ENCODE results near the gene SIX3. TPM values are rescaled to one million over a fixed set of nuclear protein-coding genes. Genes with fewer than 3 reads are reported as not detected.

The SIX3 gene
- total and polyA plus RNA-seq, 2 of the 4 experiments (the other 2 are of a cell fraction), result not detected

DNA sequence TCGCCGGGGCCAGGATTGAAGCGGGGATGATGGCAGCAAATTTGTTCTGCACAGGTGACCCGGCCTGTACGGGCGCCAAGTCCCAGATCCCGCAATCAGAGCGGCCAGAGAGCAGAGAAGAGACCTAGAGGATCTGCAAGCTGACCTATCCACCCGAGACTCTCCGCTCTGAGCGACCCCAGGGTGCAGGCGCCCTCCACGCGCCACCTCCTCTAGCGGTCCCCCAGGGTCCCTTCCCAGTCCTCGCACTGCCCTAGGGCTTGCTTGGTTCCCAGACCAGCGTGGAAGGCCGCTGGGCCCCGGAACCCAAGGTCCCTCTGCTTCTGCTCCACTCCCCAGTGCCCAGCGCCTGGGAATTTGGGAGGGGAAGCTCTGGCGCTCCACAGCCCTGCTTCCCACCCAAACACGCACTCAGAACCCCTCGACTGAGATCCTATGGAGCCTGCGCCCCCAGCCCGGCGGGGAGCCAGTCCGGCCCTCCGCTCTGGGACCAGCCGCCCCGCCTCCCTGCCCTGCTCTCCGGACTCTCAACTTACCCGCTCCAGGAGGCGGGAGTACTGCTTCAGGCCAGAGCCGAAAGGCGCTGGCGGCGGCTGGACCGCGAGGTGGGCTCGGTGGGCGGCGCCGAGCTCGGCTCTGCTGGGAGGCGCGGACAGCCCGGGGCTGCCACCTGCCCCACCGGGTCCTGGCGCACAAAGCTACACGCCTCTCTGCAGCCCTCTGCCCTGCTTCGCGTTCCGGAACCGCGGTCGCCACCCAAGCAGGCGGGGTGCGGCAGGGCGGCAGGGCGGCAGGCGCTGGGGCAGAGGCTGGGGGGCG, 3.0 kb upstream of the SIX3 start (continued):
- no peak for TF ChIP-seq RCOR1 (IDR thresholded peaks at IDR 0.05; ENCODE audit: insufficient replicate concordance, low read length)

DNA sequence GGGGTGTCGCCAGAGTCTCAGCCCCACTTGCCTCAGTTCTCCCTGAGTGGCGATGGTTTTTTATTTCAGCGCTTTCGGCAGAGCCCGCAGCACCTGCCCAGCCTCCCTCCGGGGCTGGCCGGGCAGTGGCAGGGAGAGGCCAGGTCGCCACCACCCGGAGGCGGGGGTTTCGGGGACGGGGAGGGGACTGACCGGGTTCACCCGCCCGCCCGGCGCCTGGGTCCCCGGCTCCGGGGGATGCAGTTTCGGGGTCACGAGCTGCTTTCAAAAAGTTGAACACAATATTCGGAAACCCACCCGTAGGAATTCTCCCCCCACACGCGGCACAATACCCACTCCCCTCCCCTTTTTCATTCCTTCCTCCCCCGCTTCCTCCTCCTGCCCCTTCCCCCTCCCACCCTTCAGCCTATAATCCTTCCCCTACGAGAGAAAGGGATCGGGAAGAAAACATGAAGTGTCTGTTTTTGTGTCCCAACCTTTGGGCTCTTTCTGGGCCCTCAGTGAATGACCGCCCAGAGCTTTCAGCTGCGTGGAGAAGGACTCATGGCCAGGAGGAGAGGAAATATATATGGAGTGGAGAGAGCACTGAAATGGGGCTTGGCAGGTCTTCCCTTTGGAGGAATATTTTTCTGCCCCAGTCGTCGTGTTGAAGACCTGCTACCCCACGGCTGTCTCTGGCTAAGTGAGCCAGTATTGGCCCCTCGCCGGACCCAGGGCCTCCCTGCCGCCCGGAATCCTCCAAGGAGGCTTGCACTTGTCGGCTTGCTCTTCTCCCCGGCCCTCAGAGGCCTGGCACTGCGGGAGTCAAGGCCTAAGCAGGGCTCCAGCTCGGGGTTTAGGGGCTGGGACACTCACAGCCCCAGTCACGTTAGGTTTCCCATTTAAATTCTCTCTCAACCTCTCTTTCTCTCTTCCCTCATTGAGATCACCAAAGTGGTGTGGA, 2.1 kb upstream of the SIX3 start:
- H3K4ac ChIP-seq (ENCODE audit: low read depth, low read length), result no peak overlapping the region
- no peaks in the 10 kb centered on the region for H3K36me3 ChIP-seq (ENCODE audit: control insufficient read depth, insufficient read depth, low read length)
- WGBS, 2 experiments (ENCODE audit: extremely low coverage in 2 of 2, insufficient read length in 1 of 2), result 10% methylated on average over 13 of the region's 42 CpGs; no CpG with 5 or more reads in 1 of the 2 experiments
- no peaks in the 10 kb centered on the region for H3K9me1 ChIP-seq (ENCODE audit: insufficient read depth, low read length)
- no peak for TF ChIP-seq RFX5 (IDR thresholded peaks at IDR 0.05; ENCODE audit: low read depth, low read length)
- H3K9ac ChIP-seq (ENCODE audit: low read depth, low read length), result no peak overlapping the region
- DNase-seq (no peak), ATAC-seq (ENCODE audit: low read depth) (no peak)
- no peak overlapping the region for H2BK15ac ChIP-seq (ENCODE audit: low read depth, low read length)
- no TSS peak for BruUV-seq (replicated peaks)
- no peak overlapping the region for H3K4me3 ChIP-seq (ENCODE audit: insufficient read depth, low read depth, low read length)
- H3K27me3 ChIP-seq (ENCODE audit: control insufficient read depth, insufficient read depth, low read length), result peaks cover 96% of the 10 kb centered on the region
- no peak overlapping the region for H2AK5ac ChIP-seq (ENCODE audit: low read depth, low read length)
- ChIA-PET CTCF (interaction anchor here (0.6 kb wide), 1 partner anchor 44 kb away, joined by 3 read pairs; no protein-coding TSS in a partner anchor), POLR2A (ENCODE audit: unreplicated experiment) (no interaction called here)
- dilution Hi-C loops (cut with HindIII; ENCODE audit: low sequenced_read_pairs, unreplicated experiment) (no loop called here), in situ Hi-C loops (cut with MboI; ENCODE audit: low sequenced_read_pairs) (no loop called here), intact Hi-C loops (cut with micrococcal nuclease) (no loop called here)
- H4K20me1 ChIP-seq (ENCODE audit: insufficient read depth, low read length), result no peaks in the 10 kb centered on the region
- H3K23ac ChIP-seq (ENCODE audit: low read depth, low read length), result no peak overlapping the region
- no peak overlapping the region for H4K91ac ChIP-seq (ENCODE audit: insufficient read depth, low read depth, low read length)
- H3K4me1 ChIP-seq (ENCODE audit: control insufficient read depth, insufficient read depth, low read length), result no peaks in the 10 kb centered on the region; the same call in 1 of the 2 replicates
- H3K14ac ChIP-seq (replicated peaks; ENCODE audit: low read depth, low read length), result no peak overlapping the region
- no peak overlapping the region for H3K18ac ChIP-seq (ENCODE audit: low read depth, low read length)
- no peak overlapping the region for H2AK9ac ChIP-seq (replicated peaks; ENCODE audit: low read depth, low read length, poor library complexity)
- no peak overlapping the region for H2BK20ac ChIP-seq (ENCODE audit: low read depth, low read length)
- H4K8ac ChIP-seq (ENCODE audit: low read depth in 2 of 2, low read length in 2 of 2), result no peak overlapping the region
- no peak overlapping the region for H3K56ac ChIP-seq (ENCODE audit: extremely low read depth, insufficient read depth, low read length)
- no peaks in the 10 kb centered on the region for H3K79me1 ChIP-seq (ENCODE audit: low read depth in 1 of 2, low read length in 2 of 2)
- H2BK120ac ChIP-seq (ENCODE audit: low read depth, low read length), result no peak overlapping the region
- H2AFZ ChIP-seq (replicated peaks; ENCODE audit: low read length, poor library complexity), result no peak overlapping the region
- H2BK5ac ChIP-seq (ENCODE audit: low read depth, low read length, poor library complexity, severe bottlenecking), result no peak overlapping the region
- H3K4me2 ChIP-seq (ENCODE audit: low read depth, low read length), result no peak overlapping the region
- H3K9me3 ChIP-seq (ENCODE audit: control insufficient read depth, insufficient read depth, low read length), result no peaks in the 10 kb centered on the region; the same call in 1 of the 2 replicates
- H3K27ac ChIP-seq (ENCODE audit: insufficient read depth, low read length), result no peak overlapping the region
- no peak overlapping the region for H4K5ac ChIP-seq (ENCODE audit: low read depth, low read length)
